ENCODE measurements around the gene CCDC169.

Gene CCDC169

DNA sequence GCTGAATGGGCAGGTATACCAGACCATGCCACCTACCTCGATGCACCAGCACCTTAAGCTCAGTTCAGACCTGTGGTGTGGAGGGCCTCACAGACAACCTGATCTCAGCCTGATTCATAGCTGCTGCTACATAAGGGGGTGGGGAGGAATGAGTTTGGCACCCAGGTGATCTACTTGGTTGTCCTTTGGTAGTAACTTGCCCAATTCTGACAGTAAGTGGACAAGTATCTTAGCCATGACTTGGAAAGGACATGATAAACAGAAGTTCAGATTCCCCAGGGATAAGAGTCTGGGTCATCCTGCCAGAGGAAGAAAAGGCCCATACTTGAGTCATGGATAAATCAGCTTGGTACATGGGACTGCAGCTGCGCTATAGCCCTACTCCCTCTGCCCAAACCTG, 54.9 kb downstream of the CCDC169 start:
- no peak for DNase-seq

DNA sequence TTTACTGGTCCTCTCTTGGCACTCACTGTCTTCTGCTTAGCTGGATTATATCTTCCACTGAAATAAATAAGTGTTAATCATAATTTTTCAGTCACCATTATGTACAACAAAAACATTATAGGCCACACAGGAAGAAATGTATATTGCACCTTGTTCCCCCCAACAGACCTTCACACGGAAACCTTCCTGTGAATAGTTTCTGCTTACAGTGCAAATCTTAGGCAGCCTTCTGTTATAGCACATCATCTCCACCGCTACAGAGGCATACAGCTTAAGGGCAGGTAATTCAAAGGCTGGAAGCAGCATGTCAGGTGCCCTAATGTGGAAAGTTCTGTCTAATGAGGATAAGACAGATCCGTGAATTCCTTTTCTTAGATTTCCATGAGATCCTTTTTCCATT, 66.4 kb downstream of the CCDC169 start:
- DNase-seq, result no peak

DNA sequence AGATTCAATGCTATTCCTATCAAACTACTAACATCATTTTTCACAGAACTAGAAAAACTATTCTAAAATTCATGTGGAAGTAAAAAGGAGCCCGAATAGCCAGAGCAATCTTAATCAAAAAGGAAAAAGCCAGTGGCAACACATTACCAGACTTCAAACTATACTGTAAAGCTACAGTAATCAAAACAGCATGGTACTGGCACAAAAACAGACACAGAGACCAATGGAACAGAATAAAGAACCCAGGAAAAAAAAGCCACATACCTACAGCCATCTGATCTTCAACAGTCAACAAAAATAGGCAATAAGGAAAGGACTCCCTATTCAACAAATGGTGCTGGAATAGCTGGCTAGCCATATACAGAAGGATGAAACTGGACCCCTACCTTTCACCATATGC, 72.9 kb downstream of the CCDC169 start:
- no peak for DNase-seq

DNA sequence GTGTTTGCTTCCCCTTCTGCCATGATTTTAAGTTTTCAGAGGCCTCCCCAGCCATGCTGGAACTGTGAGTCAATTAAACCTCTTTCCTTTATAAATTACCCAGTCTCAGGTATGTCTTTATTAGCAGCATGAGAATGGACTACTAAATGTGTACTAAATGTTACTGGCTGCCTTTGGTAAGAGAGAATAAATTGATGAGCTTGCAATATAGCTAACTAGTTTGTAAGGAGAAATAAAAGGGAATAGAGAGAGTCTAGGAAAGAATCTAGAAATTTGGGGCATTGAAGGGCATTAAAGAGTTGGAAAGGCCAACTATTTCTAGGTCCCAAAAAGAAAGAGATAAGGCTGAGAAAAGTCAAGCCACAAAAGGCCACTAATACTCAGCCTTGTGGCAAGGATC, 77.7 kb downstream of the CCDC169 start:
- no peak for DNase-seq

DNA sequence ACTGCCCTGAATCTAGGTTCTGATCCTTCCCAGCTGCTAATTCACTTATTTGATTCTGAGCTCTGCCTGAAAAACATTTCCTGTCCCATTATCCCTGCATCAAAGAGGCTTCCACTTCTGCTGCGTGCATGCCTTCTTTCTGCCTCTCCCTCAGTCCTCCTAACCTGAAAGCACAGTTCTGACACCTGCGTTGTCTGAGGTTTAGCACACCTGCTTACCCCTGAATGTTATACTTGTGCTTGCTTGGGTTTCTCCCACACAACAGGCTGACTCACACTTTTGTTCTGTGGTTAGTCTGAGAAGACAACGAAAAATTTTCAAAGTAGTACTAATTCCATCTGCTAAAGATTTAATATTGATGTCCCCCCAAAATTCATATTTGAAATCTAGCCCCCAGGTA, 80.2 kb downstream of the CCDC169 start:
- no peak for DNase-seq

DNA sequence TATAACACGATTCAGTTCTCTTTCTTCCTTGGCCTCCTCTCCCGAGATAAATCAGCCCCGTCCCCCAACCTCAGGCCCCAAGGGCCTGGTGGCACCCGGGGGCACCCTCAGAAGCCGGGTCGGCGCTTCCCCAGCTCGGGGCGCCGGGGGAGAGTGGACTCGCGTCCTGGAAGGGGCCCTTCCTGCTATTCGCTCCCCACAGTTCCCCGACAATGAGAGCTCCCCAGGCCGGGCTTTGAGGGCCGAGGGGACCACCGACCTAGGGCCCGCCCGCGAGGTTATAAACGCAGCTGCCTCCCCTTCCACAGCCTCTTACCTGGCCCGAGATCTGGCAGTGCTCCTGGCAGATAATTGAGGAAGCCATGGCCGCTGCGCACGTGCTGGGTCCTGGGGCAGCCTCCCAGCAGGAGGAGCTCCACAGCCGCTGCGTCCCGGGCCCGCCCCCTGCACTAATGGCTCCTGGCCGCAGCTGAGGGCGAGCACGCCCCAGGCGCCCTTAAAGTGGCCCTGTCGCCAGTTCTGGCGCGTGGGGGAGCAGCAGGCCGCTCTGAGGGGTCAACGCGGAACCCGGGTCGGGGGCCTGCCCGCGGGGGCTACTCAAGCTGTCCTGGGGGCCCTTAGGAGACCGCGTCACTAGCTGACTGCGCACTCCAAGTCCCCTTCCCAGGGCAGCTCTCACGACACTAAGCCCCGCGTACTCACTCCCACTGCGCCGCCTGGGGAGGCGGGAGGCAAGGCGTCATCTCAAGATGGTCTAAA, 83.3 kb downstream of the CCDC169 start, which contains the start of gene SOHLH2:
TSS of gene SOHLH2 (minus strand) at position 394 of the 759 bp plus-strand sequence. CDS start at position 364, 30 bp downstream.
- DNase-seq, result no peak

DNA sequence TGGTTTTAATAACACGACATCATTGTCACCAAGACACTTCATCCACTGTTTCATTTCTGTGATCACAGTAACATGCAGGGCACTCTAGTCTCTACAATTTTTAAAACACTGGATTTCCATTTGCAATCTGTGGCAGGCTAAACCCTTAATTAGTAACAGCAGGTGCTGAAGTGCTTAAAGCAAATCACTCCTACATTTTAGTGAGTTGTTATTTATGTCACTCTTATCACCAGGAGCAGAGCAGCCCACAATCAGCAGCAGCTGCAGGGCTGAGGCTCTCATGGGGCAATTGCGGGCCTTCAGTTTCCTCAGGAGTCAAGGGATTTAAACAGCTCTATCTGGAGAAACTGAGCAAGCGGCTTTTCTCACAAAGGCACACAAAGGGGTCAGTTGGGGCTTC, 84.8 kb downstream of the CCDC169 start:
- no peak for DNase-seq

DNA sequence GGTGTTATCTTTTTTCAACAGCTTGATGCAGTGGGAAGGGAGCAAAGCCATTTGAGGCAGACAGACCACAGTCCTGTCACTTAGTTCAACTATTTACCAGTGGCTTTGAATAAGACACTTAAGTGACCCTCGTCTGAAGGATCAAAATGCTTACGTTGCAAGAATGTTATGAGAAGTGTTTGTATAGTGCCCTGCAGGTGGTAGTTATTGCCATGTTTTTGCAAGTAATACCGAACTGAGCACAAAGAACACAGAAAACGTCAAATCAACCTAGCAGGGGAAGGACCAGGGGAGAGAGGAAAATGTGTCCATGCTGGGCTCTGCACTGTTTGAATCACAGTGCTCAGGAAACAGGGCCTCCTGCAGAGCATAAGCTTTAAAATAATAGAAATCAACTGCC, 86.0 kb downstream of the CCDC169 start:
- DNase-seq, result no peak

DNA sequence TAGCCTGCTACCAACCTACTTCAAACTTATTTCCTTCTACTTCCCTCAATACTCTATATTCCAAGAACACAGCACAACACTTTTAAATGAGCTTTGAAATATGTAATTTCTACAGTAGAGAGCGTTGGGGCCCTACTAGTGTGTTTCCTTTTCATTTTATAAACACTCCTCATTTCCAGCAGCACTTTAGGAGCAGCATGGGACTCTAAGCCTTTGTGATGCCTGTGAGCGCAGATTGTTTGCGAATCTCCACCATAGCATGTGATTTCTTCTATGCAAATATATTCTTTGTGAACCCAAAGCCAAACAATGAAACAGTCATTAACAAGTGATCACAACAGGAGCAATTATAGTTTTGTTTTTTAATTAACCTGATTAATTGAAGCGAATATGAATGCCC, 86.9 kb downstream of the CCDC169 start:
- DNase-seq, result no peak

DNA sequence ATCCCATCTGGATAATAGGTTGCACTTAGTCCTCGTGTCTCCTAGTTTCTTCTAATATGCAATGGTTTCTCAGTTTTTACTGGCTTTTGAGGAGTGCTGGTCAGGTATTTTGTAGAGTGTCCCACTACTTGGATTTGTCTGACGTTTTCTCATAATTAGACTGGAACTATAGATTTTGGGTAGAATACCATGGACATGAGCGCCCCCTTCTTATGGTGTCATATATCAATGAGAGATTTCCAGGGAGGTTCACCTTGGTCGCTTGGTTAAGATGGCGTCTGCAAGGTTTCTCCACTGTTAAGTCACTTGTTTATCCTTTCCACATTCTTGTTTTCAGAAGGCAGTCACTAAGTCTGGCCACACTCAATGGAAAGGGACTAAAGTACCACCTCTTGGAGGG, 89.9 kb downstream of the CCDC169 start:
- no peak for DNase-seq

DNA sequence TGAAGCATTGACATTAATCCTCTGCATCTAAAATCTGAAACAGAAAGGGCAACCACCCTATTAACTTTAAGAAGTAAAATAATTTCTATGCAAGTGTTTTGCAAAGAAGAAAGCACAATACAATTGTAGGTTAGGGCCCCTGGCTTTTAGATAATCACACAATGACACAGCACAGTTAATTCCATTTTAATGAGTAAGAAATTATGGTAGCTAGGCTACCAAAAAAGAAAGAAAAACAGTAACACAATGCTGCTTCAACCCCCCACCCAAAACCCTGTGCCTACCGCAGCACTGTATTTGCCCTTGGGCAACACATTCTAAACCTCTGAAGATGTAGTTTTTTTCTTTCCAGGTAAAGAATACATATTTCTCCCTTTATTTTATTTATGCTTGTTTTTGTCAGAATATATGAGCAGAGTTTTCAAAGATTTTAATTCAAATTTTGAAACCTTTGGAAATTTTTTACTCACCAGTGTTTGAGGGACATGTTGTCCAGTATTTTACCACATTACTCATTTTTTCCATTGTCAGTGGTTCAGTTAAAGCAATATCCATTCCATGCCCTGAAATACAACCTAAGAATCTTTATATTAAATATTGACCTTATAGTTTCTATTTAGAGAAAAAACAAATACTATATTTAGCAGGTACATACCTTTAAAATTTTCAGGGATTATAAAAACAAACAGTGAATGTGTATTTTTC, 104.3 kb downstream of the CCDC169 start:
- DNase-seq, result no peak

DNA sequence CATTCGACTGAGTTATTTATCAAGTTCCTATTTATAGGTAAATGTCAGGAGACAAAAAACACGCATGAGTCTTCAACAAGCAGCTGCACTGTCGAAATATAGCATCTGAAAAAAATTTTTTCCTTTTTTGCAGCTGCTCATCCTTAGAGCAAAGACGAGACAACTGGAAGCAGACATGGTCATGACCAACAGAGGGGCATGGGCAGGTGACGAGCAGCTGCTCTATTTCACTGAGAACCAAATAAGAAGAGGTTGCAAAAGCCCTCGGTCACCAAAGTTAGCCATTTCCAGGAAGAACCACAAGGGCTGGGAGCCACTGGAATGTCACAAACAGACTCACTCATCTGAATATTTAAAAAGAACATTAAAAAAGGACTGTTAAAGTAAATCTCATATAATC, 105.4 kb downstream of the CCDC169 start:
- DNase-seq, result no peak

DNA sequence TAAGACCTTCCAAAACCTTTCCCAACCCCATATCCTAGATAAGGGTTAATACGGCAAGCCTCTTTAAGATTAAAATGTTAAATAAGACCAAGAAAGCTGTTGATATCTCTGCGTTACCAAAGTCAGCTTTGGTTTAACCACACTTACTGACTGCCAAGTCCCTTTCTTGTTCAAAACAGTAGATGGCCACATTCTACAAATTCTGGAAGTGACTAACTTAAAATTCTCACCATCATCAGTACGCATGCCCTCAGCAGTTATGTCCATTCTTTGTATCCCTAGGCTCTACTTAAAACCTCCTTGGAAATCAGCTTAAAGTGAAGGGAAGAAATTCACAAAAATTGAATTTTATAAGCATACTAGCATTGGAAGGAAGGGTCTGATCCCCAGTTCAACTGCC, 106.8 kb downstream of the CCDC169 start:
- DNase-seq, result no peak

DNA sequence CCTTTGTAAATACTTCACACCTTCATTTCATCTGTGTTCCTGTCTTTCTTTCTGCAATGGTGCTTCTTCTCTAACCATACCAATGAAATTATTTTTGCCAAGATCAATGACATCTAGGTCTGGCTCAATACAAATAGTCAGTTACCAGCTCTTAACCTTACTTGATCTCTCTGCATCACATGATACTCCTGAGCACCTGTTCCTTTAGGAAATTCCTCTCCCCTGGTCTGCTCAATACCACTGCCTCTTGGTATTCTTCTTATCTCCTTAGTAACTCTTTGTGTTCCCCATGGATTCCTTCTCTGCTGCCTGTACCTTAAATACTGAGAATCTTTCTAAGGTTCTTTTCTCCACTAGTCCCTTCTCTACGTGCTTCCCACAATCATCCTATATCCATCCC, 109.2 kb downstream of the CCDC169 start:
- no peak for DNase-seq

DNA sequence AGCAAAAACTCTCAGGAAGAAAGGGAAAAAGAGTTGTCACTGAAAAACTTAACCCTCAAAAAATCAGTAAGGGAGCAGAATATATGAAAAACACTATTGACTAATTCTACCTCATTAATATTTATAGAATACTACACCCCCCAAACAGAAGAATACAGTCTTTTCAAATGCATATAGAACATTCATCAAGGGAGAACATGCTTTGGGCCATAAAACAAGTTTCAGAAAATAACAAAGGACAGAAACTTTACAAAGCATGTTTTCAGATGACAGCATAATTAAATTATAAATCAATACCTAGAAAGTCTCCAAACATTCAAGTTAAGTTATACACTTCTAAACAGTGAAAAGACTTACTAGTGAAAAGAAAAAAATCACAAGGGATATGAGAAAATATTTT, 113.7 kb downstream of the CCDC169 start:
- no peak for DNase-seq
